H1 (cell line): ENCODE results near the gene OR10R2.

ENCODE experiments used
- CTCF ChIP-seq, 3 experiments: IDR thresholded peaks; 1 replicate in 2 of 3; 2 replicates in 1 of 3; pipeline versions ENCODE4 v1.5.1 to v1.6.1; 2011; ENCODE audit warnings: low read length in 3 of 3, mild to moderate bottlenecking in 3 of 3, inconsistent platforms in 2 of 3, low read depth in 1 of 3, moderate library complexity in 1 of 3; ENCODE audit not compliant: insufficient read depth in 1 of 3; ENCODE audit errors: control extremely low read depth in 1 of 3
- POLR2A ChIP-seq, 2 experiments: IDR thresholded peaks; 1 replicate in 1 of 2; 2 replicates in 1 of 2; pipeline ENCODE4 v1.6.1; 2011; ENCODE audit warnings: low read depth in 2 of 2, low read length in 2 of 2, mild to moderate bottlenecking in 2 of 2; ENCODE audit errors: control extremely low read depth in 1 of 2

DNA sequence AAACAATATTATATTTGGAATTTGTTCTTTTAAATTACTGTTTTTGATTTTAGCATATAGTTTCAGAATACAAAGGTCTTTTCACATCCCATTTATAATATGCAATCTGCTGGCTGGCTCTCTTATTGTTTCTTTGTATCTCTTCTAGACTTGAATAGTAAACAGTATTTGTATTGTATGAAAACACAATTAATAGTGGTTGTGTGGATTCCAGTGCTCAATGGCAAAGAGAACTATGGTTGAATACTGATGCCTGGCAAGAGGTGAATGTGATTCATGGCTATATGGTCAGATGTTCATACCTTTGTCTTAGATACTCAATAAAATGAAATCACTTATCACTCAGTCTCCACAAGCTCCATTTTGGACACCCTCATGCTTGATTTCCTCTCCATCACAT lies 44.9 kb downstream of the OR10R2 start:
- TF ChIP-seq CTCF (IDR thresholded peaks at IDR 0.05; ENCODE audit: control extremely low read depth in 1 of 3, insufficient read depth in 1 of 3, low read depth in 1 of 3, low read length in 3 of 3) (no peak), POLR2A (IDR thresholded peaks at IDR 0.05; ENCODE audit: control extremely low read depth in 1 of 2, low read depth in 2 of 2, low read length in 2 of 2) (no peak)
